T1000 (cell line): ENCODE measurements around the gene SRCAP.
"Not testable (repeated sequence)": the region's sequence is repeated elsewhere in the genome, so short reads cannot be mapped to it uniquely, and the experiment has no call there.

ENCODE experiments used
- DNase-seq: peaks from one replicate; lab custom pipeline; 2025; ENCODE audit warnings: mixed read lengths; lab: John Stamatoyannopoulos, UW

SRCAP gene

GRCh38 chr16:30664616-30665109 lies 34.3 kb upstream of the SRCAP start:
- DNase-seq, result no peak

DNA sequence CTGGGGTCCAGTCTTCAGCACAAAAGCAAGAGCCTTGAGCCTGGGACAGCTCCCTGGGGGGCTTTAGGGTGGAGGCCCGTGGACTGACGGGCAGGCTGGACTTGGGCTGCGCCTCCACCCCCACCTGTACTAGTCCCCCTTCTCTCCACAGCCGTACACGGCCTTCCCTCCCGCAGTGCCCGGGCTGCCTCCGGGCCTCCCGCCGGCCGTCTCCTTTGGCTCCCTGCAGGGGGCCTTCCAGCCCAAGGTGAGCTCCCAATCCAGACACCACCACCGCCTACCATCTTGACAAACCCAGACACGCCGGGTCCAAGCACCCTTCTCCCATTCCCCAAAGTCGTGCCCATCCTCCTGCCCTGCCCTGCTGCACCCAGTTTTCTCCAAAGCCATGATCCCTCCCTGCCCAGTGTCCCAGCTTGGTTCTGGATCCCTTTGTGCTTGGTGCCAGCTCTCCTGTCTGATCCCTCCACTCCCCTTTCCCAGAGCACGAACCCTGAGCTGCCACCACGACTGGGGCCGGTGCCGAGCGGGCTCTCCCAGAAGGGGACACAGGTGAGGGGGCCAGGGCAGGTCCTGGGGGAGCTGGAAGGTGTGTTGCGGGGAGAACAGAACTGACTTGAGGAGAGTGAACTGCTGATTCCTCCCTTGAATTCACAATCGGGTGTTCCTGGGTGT lies 33.7 kb upstream of the SRCAP start:
- no peak for DNase-seq

DNA sequence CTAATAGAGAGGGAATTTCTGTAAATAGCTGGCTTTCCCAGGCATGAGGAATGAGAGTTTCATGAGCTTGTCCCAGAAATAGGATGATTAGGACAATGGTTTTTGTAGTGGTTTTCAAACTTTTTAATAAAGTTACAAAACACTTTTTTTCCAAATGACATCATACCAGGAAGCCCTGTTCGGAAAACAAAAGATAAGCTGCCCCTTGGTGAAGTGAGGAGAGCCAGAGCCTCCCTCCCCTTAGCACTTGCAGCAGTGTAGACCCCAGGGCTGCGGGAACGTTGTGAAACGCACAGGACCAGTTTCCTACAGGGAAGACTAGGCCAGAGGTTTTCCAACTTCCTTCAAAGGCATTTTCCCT lies 33.2 kb upstream of the SRCAP start:
- no peak for DNase-seq

GRCh38 chr16:30666681-30667080 lies 32.3 kb upstream of the SRCAP start:
- DNase-seq, result no peak

DNA sequence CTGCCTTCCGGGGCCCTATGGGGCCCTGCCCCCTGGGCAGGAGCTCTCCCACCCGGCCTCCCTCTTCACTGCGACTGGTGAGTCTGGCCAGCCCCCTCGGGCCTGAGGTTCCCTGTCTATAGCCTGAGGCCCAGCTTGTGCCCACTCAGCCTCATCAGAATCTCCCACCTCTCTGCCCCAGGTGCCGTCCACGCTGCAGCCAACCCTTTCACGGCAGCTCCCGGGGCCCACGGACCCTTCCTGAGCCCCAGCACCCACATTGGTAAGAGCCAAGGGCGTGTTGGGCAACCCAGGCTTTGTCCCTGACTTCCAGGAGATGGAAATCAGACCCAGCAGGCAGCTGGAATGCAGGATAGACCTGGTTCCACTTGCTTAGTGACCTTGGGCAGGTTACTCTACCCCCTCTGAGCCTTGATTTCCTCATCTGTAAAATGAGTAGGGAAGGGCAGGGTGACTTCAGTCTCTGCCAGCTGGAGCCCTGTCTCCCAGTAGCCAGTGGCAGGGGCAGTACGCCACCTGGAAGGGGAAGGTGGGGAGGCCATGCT lies 31.5 kb upstream of the SRCAP start:
- no peak for DNase-seq

DNA sequence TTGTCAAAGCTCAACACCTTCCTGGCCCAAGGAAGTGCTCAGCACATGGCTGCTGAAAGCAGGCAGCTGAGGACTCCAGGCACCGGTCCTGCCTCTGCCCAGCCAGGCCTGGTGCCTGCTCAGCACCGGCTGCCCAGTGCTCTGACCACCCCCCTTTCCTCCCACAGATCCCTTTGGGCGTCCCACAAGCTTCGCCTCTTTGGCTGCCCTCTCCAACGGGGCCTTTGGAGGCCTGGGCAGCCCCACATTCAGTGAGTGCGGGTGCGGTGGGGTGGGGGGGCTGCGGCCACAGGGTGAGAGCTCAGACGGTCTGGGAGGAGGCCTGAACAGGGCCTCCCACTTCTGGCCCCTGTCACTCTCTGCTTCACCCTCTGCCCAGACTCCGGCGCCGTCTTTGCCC lies 30.6 kb upstream of the SRCAP start:
- no peak for DNase-seq

DNA sequence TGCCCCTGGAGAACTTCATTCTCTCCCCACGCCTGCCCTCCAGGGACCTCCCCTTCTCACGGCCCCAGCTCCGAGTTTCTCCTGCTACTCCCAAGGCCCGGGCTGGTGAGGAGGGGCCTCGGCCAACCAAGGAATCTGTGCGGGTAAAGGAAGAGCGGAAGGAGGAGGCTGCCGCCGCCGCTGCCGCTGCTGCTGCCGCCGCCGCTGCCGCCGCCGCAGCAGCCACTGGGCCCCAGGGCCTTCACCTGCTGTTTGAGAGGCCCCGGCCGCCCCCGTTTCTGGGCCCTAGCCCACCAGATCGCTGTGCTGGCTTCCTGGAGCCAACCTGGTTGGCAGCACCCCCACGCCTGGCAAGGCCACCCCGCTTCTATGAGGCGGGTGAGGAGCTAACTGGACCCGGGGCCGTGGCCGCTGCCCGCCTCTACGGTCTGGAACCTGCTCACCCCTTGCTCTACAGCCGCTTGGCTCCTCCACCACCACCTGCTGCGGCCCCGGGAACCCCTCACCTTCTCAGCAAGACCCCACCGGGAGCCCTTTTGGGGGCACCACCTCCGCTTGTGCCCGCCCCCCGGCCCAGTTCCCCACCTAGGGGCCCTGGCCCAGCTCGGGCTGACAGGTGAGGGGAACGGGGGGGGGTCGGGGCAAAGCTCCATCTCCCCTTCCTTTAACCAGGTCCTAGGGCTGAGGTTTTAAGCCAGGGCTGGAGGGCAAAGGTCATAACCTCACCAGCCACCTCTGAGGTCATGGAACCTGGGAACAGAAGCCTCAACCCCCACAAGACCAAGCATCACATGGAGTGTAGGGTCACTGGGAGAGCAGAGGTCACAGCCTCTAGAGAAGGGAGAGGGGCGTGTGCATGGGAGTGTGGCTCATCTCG lies 29.7 kb upstream of the SRCAP start:
- no peak for DNase-seq

- DNase-seq, result no peak
Observed at GRCh38 chr16:30669903-30670824, 28.8 kb upstream of the SRCAP start.

DNA sequence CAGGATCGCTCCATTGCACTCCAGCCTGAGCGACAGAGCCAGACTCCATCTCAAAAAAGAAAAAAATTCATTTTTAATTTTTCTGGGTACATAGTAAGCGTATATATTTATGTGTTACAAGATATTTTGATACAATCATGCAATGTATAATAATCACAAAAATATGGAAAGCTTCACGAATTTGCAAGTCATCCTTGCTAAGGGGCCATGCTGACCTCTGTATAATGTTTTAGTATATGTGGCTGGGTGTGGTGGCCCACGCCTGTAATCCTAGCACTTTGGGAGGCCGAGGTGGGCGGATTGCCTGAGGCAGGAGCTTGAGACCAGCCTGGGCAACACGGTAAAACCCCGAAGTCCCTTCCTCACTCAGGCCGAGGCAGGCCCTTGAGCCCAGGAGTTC lies 23.8 kb upstream of the SRCAP start:
- DNase-seq, result no peak

DNA sequence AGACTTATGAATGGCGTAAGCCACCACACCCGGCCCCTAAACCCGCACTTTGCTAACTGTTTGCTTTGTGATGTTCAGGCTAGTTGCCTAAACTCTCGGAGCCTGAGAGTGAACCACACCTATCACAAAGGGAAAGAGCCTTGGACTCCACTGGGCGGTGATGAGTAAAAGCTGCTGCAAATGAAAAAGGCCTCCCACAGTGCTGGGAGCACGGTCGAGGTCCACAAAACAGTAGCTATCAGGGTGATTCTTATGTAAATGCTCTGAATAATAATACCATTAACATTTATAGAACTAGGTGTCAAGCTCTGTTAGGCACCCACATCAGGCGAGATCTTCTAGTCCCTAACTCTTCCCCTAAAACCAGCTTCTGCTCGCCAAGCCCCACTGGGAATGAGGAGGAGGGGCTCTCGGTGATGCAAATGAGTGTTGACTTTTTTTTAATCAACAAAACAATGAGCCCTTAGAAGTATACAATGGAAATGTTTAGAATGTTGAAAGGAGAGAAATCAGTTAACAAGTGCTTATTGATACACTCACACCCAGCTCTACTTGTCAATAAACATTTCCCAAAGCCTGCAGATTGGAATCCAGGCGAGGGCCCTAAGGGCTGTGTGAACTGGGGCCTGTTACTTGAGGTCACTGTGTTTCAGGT lies 20.9 kb upstream of the SRCAP start:
- no peak for DNase-seq

- DNase-seq, result no peak
Observed at GRCh38 chr16:30678586-30678970, 20.4 kb upstream of the SRCAP start.

- DNase-seq, result no peak
Observed at GRCh38 chr16:30680326-30680725, 18.6 kb upstream of the SRCAP start.

GRCh38 chr16:30688701-30689100 lies 10.3 kb upstream of the SRCAP start:
- DNase-seq, result no peak

- DNase-seq, result no peak
Observed at GRCh38 chr16:30691907-30692306, 7.1 kb upstream of the SRCAP start.

DNA sequence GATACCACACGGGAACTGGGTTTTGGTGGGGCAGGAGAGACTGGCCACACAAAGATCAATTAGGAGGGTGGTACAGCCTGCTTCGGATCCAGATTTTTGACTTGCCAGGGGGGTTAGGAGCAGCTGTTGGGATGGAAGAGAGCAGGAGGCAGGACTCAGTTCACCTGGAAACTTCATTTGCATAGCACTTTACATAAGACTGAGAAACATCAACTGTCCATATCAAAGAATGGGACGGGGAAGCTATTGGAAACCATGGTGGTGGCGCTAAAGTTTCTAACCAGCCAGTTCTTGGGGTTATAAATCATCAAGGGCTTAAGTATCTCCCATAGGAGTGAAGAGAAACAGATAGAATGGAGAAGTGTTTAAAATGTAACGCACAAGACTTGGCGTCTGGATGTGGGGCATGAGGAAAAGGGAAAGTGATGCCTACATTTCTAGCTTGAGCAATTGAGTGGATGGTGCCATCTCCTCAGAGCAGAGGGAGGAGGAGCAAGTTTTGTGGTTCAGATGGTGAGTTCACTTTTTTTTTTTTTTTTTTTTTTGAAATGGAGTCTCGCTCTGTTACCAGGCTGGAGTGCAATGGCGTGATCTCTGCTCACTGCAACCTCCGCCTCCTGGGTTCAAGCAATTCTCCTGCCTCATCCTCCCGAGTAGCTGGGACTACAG lies 6.4 kb upstream of the SRCAP start:
- no peak for DNase-seq

GRCh38 chr16:30694926-30695693 lies 3.9 kb upstream of the SRCAP start:
- DNase-seq, result no peak

- not testable (repeated sequence) for DNase-seq
Observed at GRCh38 chr16:30696646-30697045, 2.3 kb upstream of the SRCAP start.

DNA sequence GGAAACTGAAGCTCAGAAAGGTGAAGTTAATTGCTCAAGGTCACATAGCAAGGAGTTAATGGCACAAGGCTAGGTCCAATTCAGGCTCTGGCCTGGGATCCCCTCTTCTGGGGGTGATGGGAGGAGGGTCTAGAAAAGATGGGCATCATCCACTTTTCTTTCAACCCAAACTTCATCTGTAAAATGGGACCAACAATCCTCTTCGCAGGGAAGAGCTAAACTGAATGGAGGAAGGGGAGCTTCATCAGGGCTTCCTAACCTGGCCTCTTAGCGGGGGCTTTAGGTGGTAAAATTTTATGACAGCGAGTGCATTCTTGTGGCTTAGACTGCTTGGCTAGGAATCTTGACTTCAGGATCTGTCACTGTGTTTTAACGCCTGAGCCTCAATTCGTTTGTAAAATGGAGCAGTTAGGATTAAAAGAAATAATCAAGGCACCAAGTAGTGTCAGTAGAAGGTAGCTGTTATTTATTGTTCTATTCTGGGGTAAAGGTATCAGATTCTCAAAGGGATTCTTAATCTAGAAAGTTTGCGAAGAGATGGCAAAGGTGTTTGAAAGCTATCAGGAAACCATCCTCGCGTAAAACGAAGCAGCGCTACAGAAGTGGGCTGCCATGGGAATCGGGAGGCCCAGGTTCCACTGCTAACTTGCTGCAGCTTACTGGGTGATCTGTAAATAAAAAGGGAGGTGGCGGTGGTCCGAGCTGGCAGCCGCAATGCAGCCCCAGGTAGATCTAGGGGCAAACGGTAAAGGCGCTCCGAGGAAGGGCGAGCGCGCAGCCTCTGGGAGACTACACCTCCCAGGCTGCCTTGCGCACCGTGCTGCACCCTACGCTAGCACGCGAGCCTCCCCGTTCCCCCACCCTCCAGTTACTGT lies 1.5 kb upstream of the SRCAP start:
- no peak for DNase-seq

GRCh38 chr16:30698139-30698815 lies 694 bp upstream of the SRCAP start:
- DNase-seq, result peak; percentile 97
